H1 (cell line): ENCODE data around the gene RBM6. TPM values are rescaled to one million over a fixed set of nuclear protein-coding genes. Genes with fewer than 3 reads are reported as not detected.

ENCODE experiments used
- CREB1 ChIP-seq: IDR thresholded peaks from 2 replicates; pipeline ENCODE4 v1.6.1; 2012; ENCODE audit warnings: inconsistent platforms
- EGR1 ChIP-seq: IDR thresholded peaks from 2 replicates; pipeline ENCODE4 v1.6.1; 2011; ENCODE audit warnings: low read depth, low read length, borderline replicate concordance
- PHF8 ChIP-seq: fragments of 200-600 bp; sonication (generic); conservative IDR thresholded peaks from 2 replicates; pipeline ENCODE4 v1.7.1; 2012; ENCODE audit warnings: low read depth, mild to moderate bottlenecking, inconsistent platforms, low read length, moderate library complexity
- SP4 ChIP-seq: IDR thresholded peaks from 2 replicates; pipeline ENCODE4 v1.6.1; 2012; ENCODE audit warnings: low read length, inconsistent platforms
- polyA plus RNA-seq, 7 experiments: library from polyadenylated mRNA; depleted of rRNA in 3 of 7; stranded (reverse) in 5 of 7; unstranded in 2 of 7; fragments of >200 nt in 5 of 7; fragments of 200-250 nt in 2 of 7; gene quantifications; 1 replicate in 5 of 7; 2 replicates in 1 of 7; 4 replicates in 1 of 7; pipeline versions ENCODE4 v1.2.1 to v1.2.3, GENCODE V29; 2011 to 2013; ENCODE audit warnings: missing spikeins in 2 of 7, mixed read lengths in 2 of 7
- total RNA-seq: library from RNA; stranded (reverse); fragmentation: NEBNext Ultra II Directional; extraction: Animal tissue kit (Norgen Biotek cat#: 25700); gene quantifications from 2 replicates; pipeline ENCODE4 v1.2.1, GENCODE V29; 2021
- TF ChIP-seq, protein P1 (sequence below): fragments of 300-600 bp; sonication (generic); IDR thresholded peaks from 2 replicates; pipeline ENCODE4 v1.7.1; 2012; ENCODE audit warnings: low read length, moderate library complexity, mild to moderate bottlenecking, inconsistent platforms; ENCODE audit not compliant: insufficient replicate concordance
- TF ChIP-seq, protein P2 (sequence below): IDR thresholded peaks from 2 replicates; pipeline ENCODE4 v1.6.1; 2012; ENCODE audit warnings: inconsistent platforms
- TF ChIP-seq, protein P3 (sequence below): IDR thresholded peaks from 2 replicates; pipeline ENCODE4 v1.6.1; 2012; ENCODE audit warnings: low read length, inconsistent platforms

The RBM6 gene
- total and polyA plus RNA-seq, 2 of the 8 experiments (the other 6 are each of a cell fraction or from before 2014, with no cell fraction given): 30.6 to 80.1 TPM

DNA sequence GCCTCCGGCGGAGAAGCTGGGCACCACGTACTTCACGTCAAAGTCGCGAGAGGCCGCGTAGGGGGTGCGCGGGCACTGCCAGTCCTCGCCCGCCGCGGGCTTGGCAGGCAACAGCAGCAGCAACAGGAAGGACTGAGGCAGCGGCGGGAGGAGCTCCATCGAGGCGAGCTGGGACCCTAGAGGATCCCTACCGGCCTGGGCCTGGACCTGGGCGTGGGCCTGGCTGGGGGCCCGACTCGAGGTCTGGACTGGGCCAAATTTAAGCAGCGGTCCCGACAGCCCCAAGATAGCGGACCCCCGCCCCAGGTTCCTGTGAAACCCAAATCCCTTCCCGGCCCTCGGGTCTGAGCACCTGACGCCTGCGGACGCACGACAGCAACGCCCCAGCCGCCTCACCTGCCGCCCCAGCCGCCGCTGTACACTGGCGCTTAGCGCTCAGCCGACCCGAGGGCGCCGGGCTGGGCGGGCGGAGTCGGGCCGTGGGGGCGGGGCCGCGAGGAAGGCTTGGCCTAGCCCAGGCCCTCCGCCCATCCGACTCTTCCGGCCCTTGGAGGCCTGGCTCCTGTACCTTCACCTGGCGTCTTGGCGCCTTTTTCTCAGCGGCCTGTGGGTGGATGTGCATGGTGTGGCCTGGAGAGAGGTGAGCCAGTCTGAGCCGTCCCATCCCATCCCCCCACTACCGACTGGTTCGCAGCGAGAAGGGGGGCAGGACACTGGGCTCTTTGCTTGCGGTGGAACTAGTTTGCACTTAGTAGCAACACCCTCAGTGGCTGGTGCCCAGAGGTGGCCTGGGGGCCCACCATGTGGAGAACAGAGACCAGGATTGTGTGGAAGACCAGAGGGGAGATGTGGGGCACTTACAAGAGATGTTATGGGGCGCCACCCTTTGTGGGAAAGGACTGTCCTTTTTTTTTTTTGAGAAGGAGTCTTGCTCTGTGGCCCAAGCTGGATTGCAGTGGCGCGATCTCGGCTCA lies 36.2 kb upstream of the RBM6 start, which contains the start of gene MST1R (continued):
- TF ChIP-seq, protein P1, sequence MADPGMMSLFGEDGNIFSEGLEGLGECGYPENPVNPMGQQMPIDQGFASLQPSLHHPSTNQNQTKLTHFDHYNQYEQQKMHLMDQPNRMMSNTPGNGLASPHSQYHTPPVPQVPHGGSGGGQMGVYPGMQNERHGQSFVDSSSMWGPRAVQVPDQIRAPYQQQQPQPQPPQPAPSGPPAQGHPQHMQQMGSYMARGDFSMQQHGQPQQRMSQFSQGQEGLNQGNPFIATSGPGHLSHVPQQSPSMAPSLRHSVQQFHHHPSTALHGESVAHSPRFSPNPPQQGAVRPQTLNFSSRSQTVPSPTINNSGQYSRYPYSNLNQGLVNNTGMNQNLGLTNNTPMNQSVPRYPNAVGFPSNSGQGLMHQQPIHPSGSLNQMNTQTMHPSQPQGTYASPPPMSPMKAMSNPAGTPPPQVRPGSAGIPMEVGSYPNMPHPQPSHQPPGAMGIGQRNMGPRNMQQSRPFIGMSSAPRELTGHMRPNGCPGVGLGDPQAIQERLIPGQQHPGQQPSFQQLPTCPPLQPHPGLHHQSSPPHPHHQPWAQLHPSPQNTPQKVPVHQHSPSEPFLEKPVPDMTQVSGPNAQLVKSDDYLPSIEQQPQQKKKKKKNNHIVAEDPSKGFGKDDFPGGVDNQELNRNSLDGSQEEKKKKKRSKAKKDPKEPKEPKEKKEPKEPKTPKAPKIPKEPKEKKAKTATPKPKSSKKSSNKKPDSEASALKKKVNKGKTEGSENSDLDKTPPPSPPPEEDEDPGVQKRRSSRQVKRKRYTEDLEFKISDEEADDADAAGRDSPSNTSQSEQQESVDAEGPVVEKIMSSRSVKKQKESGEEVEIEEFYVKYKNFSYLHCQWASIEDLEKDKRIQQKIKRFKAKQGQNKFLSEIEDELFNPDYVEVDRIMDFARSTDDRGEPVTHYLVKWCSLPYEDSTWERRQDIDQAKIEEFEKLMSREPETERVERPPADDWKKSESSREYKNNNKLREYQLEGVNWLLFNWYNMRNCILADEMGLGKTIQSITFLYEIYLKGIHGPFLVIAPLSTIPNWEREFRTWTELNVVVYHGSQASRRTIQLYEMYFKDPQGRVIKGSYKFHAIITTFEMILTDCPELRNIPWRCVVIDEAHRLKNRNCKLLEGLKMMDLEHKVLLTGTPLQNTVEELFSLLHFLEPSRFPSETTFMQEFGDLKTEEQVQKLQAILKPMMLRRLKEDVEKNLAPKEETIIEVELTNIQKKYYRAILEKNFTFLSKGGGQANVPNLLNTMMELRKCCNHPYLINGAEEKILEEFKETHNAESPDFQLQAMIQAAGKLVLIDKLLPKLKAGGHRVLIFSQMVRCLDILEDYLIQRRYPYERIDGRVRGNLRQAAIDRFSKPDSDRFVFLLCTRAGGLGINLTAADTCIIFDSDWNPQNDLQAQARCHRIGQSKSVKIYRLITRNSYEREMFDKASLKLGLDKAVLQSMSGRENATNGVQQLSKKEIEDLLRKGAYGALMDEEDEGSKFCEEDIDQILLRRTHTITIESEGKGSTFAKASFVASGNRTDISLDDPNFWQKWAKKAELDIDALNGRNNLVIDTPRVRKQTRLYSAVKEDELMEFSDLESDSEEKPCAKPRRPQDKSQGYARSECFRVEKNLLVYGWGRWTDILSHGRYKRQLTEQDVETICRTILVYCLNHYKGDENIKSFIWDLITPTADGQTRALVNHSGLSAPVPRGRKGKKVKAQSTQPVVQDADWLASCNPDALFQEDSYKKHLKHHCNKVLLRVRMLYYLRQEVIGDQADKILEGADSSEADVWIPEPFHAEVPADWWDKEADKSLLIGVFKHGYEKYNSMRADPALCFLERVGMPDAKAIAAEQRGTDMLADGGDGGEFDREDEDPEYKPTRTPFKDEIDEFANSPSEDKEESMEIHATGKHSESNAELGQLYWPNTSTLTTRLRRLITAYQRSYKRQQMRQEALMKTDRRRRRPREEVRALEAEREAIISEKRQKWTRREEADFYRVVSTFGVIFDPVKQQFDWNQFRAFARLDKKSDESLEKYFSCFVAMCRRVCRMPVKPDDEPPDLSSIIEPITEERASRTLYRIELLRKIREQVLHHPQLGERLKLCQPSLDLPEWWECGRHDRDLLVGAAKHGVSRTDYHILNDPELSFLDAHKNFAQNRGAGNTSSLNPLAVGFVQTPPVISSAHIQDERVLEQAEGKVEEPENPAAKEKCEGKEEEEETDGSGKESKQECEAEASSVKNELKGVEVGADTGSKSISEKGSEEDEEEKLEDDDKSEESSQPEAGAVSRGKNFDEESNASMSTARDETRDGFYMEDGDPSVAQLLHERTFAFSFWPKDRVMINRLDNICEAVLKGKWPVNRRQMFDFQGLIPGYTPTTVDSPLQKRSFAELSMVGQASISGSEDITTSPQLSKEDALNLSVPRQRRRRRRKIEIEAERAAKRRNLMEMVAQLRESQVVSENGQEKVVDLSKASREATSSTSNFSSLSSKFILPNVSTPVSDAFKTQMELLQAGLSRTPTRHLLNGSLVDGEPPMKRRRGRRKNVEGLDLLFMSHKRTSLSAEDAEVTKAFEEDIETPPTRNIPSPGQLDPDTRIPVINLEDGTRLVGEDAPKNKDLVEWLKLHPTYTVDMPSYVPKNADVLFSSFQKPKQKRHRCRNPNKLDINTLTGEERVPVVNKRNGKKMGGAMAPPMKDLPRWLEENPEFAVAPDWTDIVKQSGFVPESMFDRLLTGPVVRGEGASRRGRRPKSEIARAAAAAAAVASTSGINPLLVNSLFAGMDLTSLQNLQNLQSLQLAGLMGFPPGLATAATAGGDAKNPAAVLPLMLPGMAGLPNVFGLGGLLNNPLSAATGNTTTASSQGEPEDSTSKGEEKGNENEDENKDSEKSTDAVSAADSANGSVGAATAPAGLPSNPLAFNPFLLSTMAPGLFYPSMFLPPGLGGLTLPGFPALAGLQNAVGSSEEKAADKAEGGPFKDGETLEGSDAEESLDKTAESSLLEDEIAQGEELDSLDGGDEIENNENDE: no peak
- peak; percentile 28; the same call in 1 of the 2 replicates for TF ChIP-seq CREB1
- TF ChIP-seq PHF8: no peak
- TF ChIP-seq, protein P2, sequence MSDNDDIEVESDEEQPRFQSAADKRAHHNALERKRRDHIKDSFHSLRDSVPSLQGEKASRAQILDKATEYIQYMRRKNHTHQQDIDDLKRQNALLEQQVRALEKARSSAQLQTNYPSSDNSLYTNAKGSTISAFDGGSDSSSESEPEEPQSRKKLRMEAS: peak; percentile 93
- TF ChIP-seq EGR1: no peak
- peak; percentile 72; the same call in 1 of the 2 replicates for TF ChIP-seq SP4
- TF ChIP-seq, protein P3, sequence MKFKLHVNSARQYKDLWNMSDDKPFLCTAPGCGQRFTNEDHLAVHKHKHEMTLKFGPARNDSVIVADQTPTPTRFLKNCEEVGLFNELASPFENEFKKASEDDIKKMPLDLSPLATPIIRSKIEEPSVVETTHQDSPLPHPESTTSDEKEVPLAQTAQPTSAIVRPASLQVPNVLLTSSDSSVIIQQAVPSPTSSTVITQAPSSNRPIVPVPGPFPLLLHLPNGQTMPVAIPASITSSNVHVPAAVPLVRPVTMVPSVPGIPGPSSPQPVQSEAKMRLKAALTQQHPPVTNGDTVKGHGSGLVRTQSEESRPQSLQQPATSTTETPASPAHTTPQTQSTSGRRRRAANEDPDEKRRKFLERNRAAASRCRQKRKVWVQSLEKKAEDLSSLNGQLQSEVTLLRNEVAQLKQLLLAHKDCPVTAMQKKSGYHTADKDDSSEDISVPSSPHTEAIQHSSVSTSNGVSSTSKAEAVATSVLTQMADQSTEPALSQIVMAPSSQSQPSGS: 0 out of 2 replicates have a peak, but pooled peaks have one; percentile 44
